WTC11 (cell line): Measurements from ENCODE around the gene ADD2.

ENCODE experiments used
- MYBL2 ChIP-seq: sonication (generic); formaldehyde crosslinking; IDR thresholded peaks from 2 replicates; pipeline ENCODE4 v1.8.1; 2023; ENCODE audit warnings: mild to moderate bottlenecking, moderate library complexity, missing genetic modification reagents
- SOX15 ChIP-seq: fragments of 250-450 bp; sonication (Bioruptor Pico); IDR thresholded peaks from 2 replicates; pipeline ENCODE4 v1.9.0; 2021; ENCODE audit warnings: mild to moderate bottlenecking

DNA sequence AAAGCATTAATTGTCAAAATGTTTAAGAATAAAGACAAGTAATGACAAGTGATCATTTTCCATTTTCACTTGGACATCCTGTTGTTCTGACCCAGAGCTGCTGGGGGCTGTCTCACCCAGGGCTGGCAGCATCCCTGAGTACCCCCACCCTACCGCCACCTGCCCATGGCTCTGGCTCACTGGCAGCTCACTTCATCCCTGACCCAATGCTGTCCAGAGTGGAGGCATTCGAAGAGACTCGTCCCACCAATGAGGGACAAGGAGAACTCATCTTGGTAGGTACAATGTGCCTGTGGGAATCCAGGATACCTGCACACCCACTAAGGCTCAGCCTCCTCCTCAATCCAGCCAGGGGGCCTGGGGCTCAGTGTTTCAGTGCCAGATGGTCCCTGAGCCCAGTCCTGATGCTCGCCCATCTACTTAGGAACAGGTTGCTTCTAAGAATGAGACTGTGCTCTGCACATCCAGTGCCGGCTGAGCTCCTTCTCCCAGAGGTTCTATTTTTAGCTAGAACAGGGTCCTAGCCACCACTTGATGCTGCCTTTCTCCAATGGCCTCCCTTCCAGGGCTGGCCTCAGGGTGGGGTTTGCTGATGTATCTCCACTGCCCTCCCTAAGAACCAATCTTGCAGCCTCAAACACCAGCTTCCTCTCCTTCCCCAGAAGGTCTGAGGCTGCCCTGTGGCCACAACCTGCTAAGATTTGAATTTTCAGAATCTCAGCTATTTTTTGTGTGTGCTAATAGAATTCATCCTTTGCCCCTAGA, 53.7 kb downstream of the ADD2 start:
- TF ChIP-seq MYBL2 (CRISPR knock-in tag), result no peak
- TF ChIP-seq SOX15, result no peak
